ENCODE results near the gene NUDT17. TPM values are rescaled to one million over a fixed set of nuclear protein-coding genes. Genes with fewer than 3 reads are reported as not detected.

Gene NUDT17
- total RNA-seq, 1 experiment from 2014 or later: 1.8 TPM

DNA sequence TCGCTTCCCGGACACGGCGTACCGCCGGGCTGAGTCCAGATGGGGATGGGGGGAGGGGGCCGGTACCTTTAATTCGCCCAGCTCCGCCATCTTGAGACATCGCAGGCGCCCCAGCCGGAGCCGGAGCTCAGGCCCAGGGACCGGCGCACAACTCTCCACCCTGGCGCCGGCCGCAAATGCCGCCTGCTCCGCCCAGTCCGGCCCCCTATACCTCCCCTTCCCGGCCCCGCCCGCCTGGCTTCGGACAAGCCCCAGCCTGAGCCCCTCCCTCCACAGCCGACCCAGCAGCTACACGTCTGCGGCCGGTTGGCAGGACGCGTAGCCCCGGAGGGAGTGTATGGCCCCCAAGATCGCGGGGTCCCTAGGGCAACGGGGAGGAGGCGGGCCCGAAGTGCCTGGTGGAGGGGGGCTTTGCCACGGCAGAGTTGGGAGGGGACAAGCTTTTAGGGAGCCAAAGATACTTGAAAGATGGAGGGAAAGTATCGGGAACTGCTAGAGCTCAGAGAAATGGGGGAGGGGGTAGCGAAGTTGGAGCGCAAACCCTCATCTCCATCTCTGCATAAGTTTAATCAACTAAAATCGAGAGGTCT lies 13.6 kb downstream of the NUDT17 start, which contains the start of gene PIAS3:
PIAS3 (minus strand) TSS at position 181 of the 590 bp plus-strand sequence; CDS start at position 90, 91 bp downstream.
- TF ChIP-seq POLR2A (IDR thresholded peaks at IDR 0.05; ENCODE audit: borderline replicate concordance, extremely low read depth, insufficient read depth, insufficient read length): peak; percentile 13
- TF ChIP-seq YY1 (IDR thresholded peaks at IDR 0.05; ENCODE audit: extremely low read depth, insufficient replicate concordance, low read depth, low read length): peak; percentile 89
- no peak for TF ChIP-seq CBX3 (IDR thresholded peaks at IDR 0.05; ENCODE audit: low read depth)
- peak; percentile 61 for TF ChIP-seq SP1 (IDR thresholded peaks at IDR 0.05; ENCODE audit: low read depth)
- no peak for TF ChIP-seq RAD21 (IDR thresholded peaks at IDR 0.05; ENCODE audit: low read depth)
- TF ChIP-seq, protein P1, sequence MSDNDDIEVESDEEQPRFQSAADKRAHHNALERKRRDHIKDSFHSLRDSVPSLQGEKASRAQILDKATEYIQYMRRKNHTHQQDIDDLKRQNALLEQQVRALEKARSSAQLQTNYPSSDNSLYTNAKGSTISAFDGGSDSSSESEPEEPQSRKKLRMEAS (IDR thresholded peaks at IDR 0.05): no peak
- peak; percentile 44 for TF ChIP-seq TCF7L2 (IDR thresholded peaks at IDR 0.05; ENCODE audit: borderline replicate concordance, extremely low read depth, insufficient read depth, insufficient read length)
- no peak for TF ChIP-seq SIN3A (IDR thresholded peaks at IDR 0.05; ENCODE audit: low read depth)
- no peak for TF ChIP-seq JUND (IDR thresholded peaks at IDR 0.05)
- ChIA-PET POLR2A (interaction anchor here (0.8 to 2.7 kb wide), 18 partner anchors 10 to 193 kb away, joined by 3 to 22 read pairs (median 5); partner anchors contain the start of genes ANKRD34A, ANKRD35, LIX1L and NUDT17), CTCF (interaction anchor here (0.8 to 6.6 kb wide), 10 partner anchors 8 to 173 kb away, joined by 3 to 87 read pairs (median 6); partner anchors contain the start of genes ANKRD34A, NUDT17, POLR3C and POLR3GL), RAD21 (ENCODE audit: low non-redundant PET in 1 of 2, low total read pairs in 2 of 2, uncharacterized antibody in 2 of 2, unreplicated experiment in 2 of 2) (interaction anchor here (0.6 to 1.2 kb wide), 4 partner anchors 13 to 176 kb away, joined by 3 read pairs; partner anchors contain the start of gene NUDT17 (in 1 of the 2))
- intact Hi-C loops (cut with micrococcal nuclease): no loop called here
- H3K9ac ChIP-seq (ENCODE audit: low read length): peak within 1 kb of the TSS; percentile 67
- peaks cover 0 to 18% of the 10 kb centered on the region in 2 experiments for H3K36me3 ChIP-seq (ENCODE audit: control insufficient read depth in 1 of 2, insufficient read depth in 2 of 2, low read length in 2 of 2)
- DNase-seq (ENCODE audit: low read depth, low spot score) (peak; percentile 82), ATAC-seq (peak; percentile 87)
- H4K20me1 ChIP-seq (ENCODE audit: insufficient read depth): no peaks in the 10 kb centered on the region
- peak within 1 kb of the TSS; percentile 83 for H2AFZ ChIP-seq (ENCODE audit: low read depth, low read length, poor library complexity, severe bottlenecking)
- peak within 1 kb of the TSS; percentile 73 to 75 for H3K4me3 ChIP-seq (replicated peaks in 1 of 2; ENCODE audit: low read depth in 1 of 2, low read length in 2 of 2)
- peaks cover 5% of the 10 kb centered on the region; the same call in 1 of the 2 replicates for H3K79me2 ChIP-seq (ENCODE audit: insufficient read depth, low read length)
- H3K4me2 ChIP-seq (ENCODE audit: low read length): peak within 1 kb of the TSS; percentile 97
- TSS peak; percentile 62 for BruUV-seq (replicated peaks)
- peak within 1 kb of the TSS; percentile 71 for H3K27ac ChIP-seq (ENCODE audit: low read depth, low read length)
- H3K9me2 ChIP-seq (ENCODE audit: insufficient read depth): no peaks in the 10 kb centered on the region
- H3K4me1 ChIP-seq (ENCODE audit: control insufficient read depth in 1 of 2, insufficient read depth in 2 of 2, low read length in 2 of 2): peaks cover 11 to 15% of the 10 kb centered on the region in 2 experiments; a peak in 3 of 4 replicates
- no peaks in the 10 kb centered on the region for H3K9me3 ChIP-seq (ENCODE audit: control insufficient read depth in 1 of 2, insufficient read depth in 1 of 2, low read depth in 1 of 2, low read length in 2 of 2)
- no peaks in the 10 kb centered on the region for H3K27me3 ChIP-seq (ENCODE audit: insufficient read depth, low read length)

Data from HCT116 (cell line).